Lower leg skin (tissue), 4 donors: Measurements from ENCODE around the gene MLEC. TPM values are rescaled to one million over a fixed set of nuclear protein-coding genes. Genes with fewer than 3 reads are reported as not detected.

Source experiments
- DNase-seq, 2 donors: peaks; one replicate each; pipeline ENCODE4 v3.0.0-alpha.2; 2019; ENCODE audit warnings: low spot score in 2 of 2
- H3K4me3 ChIP-seq: fragments of 200-600 bp; sonication (generic); 2 replicates; pipeline ENCODE4 v1.5.1; 2017; ENCODE audit warnings: mild to moderate bottlenecking, low read depth; ENCODE audit not compliant: poor library complexity, severe bottlenecking
- POLR2A ChIP-seq, 2 donors: fragments of 450-650 bp; IDR thresholded peaks; one replicate each; pipeline ENCODE4 v1.6.1; 2016 to 2017; ENCODE audit warnings: antibody characterized with exemption in 2 of 2, mild to moderate bottlenecking in 1 of 2, moderate library complexity in 1 of 2
- WGBS, 2 donors: methylation state at CpG; one replicate each; pipeline ENCODE4 v1.1.5; 2018; 5-methylcytosine and 5-hydroxymethylcytosine counted together
- intact Hi-C: fragments of 100-400 bp; cut with DNase I; formaldehyde crosslinking; loops from one replicate; pipeline ENCODE4 v1.15.0; 2023; ENCODE audit warnings: low total_unique reads
- total RNA-seq, 4 donors: library from RNA; depleted of rRNA; stranded (reverse); fragments of >200 nt; gene quantifications; one replicate each; pipeline ENCODE4 v1.1.0, GENCODE V29; 2016
- TF ChIP-seq, protein P1 (sequence below), 3 donors: fragments of 450-650 bp; IDR thresholded peaks; one replicate each; pipeline ENCODE4 v1.5.1; 2016; ENCODE audit warnings: antibody characterized with exemption in 3 of 3, mild to moderate bottlenecking in 3 of 3, moderate library complexity in 2 of 3

The MLEC gene
- total RNA-seq, 4 donors from 2014 or later = 15.4 to 53.3 (median 40.9) TPM

DNA sequence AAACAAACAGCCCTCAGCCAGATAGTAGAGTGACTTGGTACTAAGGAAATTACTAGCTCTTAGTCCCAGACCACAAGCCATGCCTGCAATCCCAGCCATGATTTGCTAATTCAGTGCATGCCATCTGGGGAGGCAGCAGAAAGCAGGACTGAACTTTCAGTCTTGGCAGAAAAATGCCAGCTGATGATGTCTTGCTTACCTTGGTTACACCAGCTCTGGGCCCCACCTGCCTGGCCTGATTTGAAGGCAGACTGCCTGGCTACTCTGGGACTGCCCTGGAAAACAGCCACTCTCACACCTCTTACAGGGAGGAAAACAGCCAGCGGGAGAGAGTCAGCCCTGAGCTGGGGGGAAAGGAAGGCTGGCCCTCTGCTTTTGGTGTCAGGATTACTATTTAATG lies 18.7 kb downstream of the MLEC start:
- DNase-seq = no peak

DNA sequence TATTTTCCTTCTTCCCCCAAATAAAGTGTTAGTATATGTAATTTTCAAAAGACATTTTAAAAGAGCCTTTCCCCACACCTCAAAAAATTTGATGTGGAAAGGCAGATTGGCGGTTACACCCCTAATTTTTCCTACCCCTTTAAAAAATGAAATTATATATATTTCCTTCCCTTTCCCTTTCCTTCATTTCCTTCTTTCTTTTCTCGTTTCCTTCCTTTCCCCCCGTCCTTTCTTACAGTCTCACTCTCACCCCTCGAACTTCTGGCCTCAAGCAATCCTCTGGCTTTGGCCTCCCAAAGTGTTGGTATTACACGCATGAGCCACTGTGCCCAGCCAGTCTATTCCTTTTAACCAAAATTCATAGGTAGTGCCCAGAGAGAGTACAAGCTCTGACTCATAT lies 19.1 kb downstream of the MLEC start:
- H3K4me3 ChIP-seq = no peak overlapping the region
- DNase-seq = no peak
- TF ChIP-seq POLR2A (IDR thresholded peaks at IDR 0.05) = no peak
- TF ChIP-seq, protein P1, sequence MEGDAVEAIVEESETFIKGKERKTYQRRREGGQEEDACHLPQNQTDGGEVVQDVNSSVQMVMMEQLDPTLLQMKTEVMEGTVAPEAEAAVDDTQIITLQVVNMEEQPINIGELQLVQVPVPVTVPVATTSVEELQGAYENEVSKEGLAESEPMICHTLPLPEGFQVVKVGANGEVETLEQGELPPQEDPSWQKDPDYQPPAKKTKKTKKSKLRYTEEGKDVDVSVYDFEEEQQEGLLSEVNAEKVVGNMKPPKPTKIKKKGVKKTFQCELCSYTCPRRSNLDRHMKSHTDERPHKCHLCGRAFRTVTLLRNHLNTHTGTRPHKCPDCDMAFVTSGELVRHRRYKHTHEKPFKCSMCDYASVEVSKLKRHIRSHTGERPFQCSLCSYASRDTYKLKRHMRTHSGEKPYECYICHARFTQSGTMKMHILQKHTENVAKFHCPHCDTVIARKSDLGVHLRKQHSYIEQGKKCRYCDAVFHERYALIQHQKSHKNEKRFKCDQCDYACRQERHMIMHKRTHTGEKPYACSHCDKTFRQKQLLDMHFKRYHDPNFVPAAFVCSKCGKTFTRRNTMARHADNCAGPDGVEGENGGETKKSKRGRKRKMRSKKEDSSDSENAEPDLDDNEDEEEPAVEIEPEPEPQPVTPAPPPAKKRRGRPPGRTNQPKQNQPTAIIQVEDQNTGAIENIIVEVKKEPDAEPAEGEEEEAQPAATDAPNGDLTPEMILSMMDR (IDR thresholded peaks at IDR 0.05) = no peak
- 79 to 87% methylated on average over 5 of the region's 5 CpGs for WGBS, 2 donors
- intact Hi-C loops = no loop called here

More for the DNA sequence above, 18.7 kb downstream of the MLEC start:
- 77 to 88% methylated on average over 1 of the region's 1 CpG for WGBS, 2 donors
- intact Hi-C loops = no loop called here
- TF ChIP-seq POLR2A (IDR thresholded peaks at IDR 0.05) = no peak
- TF ChIP-seq, protein P1 (IDR thresholded peaks at IDR 0.05) = no peak
- no peak overlapping the region for H3K4me3 ChIP-seq

DNA sequence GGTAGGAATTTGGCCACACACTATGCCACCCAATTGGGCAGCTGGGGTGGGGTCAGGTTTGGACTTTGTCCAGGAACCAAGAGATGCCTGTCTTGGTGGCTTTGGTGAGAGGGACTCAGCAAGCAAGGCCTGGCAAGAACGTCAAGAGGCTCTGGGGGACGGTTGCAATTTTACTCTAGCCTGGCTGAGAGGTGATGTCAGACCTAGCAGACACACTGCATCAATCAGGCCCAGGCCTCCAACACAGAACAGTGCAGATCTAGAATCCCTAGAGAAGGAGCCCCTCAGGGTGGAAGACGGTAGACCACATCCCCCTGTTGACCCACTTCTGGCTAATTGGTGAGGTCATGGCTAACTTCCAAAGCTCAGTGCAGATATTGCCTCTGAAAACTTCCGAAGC lies 21.7 kb downstream of the MLEC start:
- TF ChIP-seq, protein P1 (IDR thresholded peaks at IDR 0.05) = no peak
- no peak for TF ChIP-seq POLR2A (IDR thresholded peaks at IDR 0.05)
- 78 to 85% methylated on average over 4 of the region's 4 CpGs for WGBS, 2 donors
- no peak overlapping the region for H3K4me3 ChIP-seq
- DNase-seq = no peak
- intact Hi-C loops = no loop called here

DNA sequence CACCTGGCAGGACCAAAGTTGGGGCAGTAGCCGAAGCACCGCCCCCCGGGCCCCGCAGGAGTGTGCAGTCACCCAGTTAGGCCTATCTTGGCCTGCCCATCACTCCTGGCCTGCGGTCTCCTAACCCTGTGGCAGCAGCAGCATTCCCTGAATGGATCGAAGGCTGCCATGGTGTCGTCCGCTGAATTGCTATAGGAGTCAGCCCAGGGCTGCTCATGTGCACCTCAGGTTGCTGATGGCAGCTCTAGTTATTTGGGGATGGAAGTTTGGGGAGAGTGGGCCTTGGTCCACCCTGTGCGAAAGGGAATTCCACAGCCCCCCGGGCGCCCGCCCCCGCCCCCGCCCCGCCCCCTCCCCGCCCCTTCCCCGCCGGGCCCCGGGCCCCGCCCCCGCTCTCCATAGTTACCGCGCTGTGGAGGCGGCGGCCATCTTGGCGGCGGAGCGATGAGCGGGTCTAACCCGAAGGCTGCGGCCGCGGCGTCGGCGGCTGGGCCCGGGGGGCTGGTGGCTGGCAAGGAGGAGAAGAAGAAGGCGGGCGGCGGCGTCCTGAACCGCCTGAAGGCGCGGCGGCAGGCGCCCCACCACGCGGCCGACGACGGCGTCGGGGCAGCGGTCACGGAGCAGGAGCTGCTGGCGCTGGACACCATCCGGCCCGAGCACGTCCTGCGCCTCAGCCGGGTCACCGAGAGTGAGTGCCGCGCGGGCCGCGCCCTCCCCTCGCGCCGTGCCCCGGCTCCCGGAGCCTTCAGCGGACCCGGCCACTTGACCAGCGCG lies 23.3 kb downstream of the MLEC start, which contains the start of gene UNC119B:
UNC119B (plus strand) TSS at position 428 of the 774 bp plus-strand sequence; CDS start at position 445, 17 bp downstream.
- peak; percentile 43 to 89 for DNase-seq
- TF ChIP-seq, protein P1 (IDR thresholded peaks at IDR 0.05) = no peak
- no peak for TF ChIP-seq POLR2A (IDR thresholded peaks at IDR 0.05)
- WGBS, 2 donors = 1 to 2% methylated on average over 8 to 13 of the region's 76 CpGs
- intact Hi-C loops = loop anchor here (5.0 to 10.0 kb wide), 2 partner anchors 63 to 125 kb away; partner anchors contain the start of gene POP5
- H3K4me3 ChIP-seq = peak within 1 kb of the TSS; percentile 74

DNA sequence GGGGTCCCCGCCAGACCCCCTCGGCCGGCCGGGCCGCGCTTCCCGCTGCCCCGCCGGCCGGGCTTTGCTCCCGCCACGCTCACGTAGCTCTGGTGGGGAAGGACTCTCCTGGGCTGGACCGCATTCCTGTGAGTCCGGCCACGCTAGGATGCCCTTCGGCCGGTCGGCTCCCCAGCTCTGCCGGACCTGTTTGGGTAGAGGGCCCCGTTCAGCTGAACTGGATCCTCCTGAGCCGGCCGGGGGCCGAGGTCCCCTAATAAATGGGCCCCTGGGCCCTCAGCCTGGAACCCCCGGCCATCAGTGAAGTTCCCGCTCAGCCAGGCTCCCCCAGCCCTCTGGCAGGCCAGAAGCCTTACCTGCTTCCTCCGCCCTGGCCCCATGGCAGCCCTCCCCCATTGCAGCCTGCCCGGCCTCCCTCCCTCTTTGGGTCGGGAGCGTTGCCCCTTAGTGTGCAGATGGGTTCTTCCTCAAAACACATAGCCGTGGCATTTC lies 23.9 kb downstream of the MLEC start:
- H3K4me3 ChIP-seq = peak overlapping the region; percentile 74
- intact Hi-C loops = loop anchor here (5.0 to 10.0 kb wide), 2 partner anchors 64 to 126 kb away; partner anchors contain the start of gene POP5
- no peak for DNase-seq
- WGBS, 2 donors = 0 to 2% methylated on average over 12 to 18 of the region's 31 CpGs
- TF ChIP-seq, protein P1 (IDR thresholded peaks at IDR 0.05) = no peak
- no peak for TF ChIP-seq POLR2A (IDR thresholded peaks at IDR 0.05)
